GM12891 (cell line): Measurements from ENCODE around the gene THEM4.
"Not testable (repeated sequence)": the region's sequence is repeated elsewhere in the genome, so short reads cannot be mapped to it uniquely, and the experiment has no call there.

Experiments
- PAX5 ChIP-seq: IDR thresholded peaks from 2 replicates; pipeline ENCODE4 v1.6.1; 2011; ENCODE audit warnings: low read length, moderate library complexity, mild to moderate bottlenecking; ENCODE audit not compliant: insufficient read depth, severe bottlenecking
- POLR2A ChIP-seq: IDR thresholded peaks from 2 replicates; pipeline ENCODE4 v1.6.1; 2011; ENCODE audit warnings: low read depth, low read length, control low read depth
- POLR2AphosphoS5 ChIP-seq: IDR thresholded peaks from 2 replicates; pipeline ENCODE4 v1.6.1; 2011; ENCODE audit warnings: low read depth, low read length, control low read depth
- POU2F2 ChIP-seq: IDR thresholded peaks from 2 replicates; pipeline ENCODE4 v1.6.1; 2011; ENCODE audit warnings: low read depth, mild to moderate bottlenecking, control low read depth, low read length, moderate library complexity
- SPI1 ChIP-seq: IDR thresholded peaks from 2 replicates; pipeline ENCODE4 v1.6.1; 2011; ENCODE audit warnings: low read depth, low read length, control low read depth
- TAF1 ChIP-seq: IDR thresholded peaks from 2 replicates; pipeline ENCODE4 v1.6.1; 2011; ENCODE audit warnings: low read depth, low read length, control low read depth

DNA sequence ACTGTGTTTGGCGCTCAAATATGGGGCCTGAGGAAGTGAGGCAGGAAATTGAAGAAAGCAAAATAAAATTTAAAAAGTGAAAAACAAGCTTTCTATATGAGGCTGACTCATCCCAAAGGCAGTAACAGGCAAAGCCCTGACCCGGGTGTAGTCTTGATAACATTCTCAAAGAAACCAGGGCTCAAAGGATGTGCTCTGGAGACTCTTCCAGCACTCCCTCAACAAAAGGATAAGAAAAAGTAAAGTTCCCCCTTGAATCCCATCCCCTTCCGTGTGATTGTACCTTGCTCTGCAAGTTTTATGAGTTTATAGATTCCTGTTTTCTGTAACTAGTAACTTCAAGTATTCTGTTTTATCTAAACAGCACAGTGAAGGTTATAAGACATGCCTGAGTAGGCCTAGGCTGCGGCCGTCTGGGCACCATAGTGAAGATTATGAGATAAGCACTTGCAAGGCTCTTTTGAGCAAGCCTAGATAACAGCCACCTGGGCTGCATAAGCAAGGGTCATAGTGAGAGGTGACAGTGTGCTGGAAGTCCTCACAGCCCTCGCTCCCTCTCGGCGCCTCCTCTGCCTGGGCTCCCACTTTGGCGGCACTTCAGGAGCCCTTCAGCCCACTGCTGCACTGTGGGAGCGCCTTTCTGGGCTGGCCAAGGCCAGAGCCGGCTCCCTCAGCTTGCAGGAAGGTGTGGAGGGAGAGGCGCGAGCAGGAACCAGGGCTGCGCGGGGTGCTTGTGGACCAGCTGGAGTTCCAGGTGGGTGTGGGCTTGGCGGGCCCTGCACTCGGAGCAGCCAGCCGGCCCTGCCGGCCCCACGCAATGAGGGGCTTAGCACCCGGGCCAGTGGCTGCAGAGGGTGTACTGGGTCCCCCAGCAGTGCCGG is 3.6 kb downstream of the THEM4 start:
- TF ChIP-seq POLR2A, POU2F2, POLR2AphosphoS5, SPI1, PAX5, TAF1: not testable (repeated sequence)
